Caco-2 (cell line): ENCODE measurements around the gene GLTP. TPM values are rescaled to one million over a fixed set of nuclear protein-coding genes. Genes with fewer than 3 reads are reported as not detected.

Experiments
- BruUV-seq: library from RNA; stranded (reverse); fragments of 400-500 nt; replicated peaks from 2 replicates; lab custom pipeline; 2021; lab: Mats Ljungman, UMichigan
- CTCF ChIA-PET: fragments of 300-600 bp; sonication (Branson Sonifier 250); formaldehyde crosslinking; loops from one replicate; lab custom pipeline; 2022; ENCODE audit warnings: antibody characterized with exemption; lab: Charles Lee
- POLR2A ChIA-PET: fragments of 300-600 bp; sonication (Branson Sonifier 250); formaldehyde crosslinking; loops from one replicate; lab custom pipeline; 2022; ENCODE audit warnings: antibody characterized with exemption; lab: Charles Lee
- DNase-seq, 2 experiments: peaks; one replicate each; pipeline versions ENCODE4 v3.0.0 to v3.0.0-alpha.2; 2020 to 2022
- H3K27me3 ChIP-seq: replicated peaks from 2 replicates; pipeline ENCODE4 v1.6.0; 2011; ENCODE audit warnings: low read length; ENCODE audit not compliant: control insufficient read depth, insufficient read depth
- H3K36me3 ChIP-seq: 2 replicates; pipeline ENCODE4 v1.5.1; 2011; ENCODE audit warnings: low read length; ENCODE audit not compliant: control insufficient read depth, insufficient read depth
- H3K4me1 ChIP-seq: fragments of 250-450 bp; sonication (Bioruptor Pico); 2 replicates; pipeline ENCODE4 v1.5.1; 2020; ENCODE audit warnings: mild to moderate bottlenecking
- H3K4me3 ChIP-seq: 2 replicates; pipeline ENCODE4 v1.5.1; 2011; ENCODE audit warnings: low read depth, mild to moderate bottlenecking, control low read depth, low read length
- H3K9me3 ChIP-seq: fragments of 250-450 bp; sonication (Bioruptor Pico); 2 replicates; pipeline ENCODE4 v1.5.1; 2020; ENCODE audit warnings: mild to moderate bottlenecking, moderate library complexity
- H3K27ac Mint-ChIP-seq: one replicate; pipeline ENCODE4 v1.8.0; 2022; ENCODE audit warnings: mixed read lengths; ENCODE audit not compliant: unreplicated experiment
- H3K27me3 Mint-ChIP-seq: one replicate; pipeline ENCODE4 v1.8.0; 2022; ENCODE audit warnings: mixed read lengths; ENCODE audit not compliant: insufficient read depth, unreplicated experiment
- H3K36me3 Mint-ChIP-seq: one replicate; pipeline ENCODE4 v1.8.0; 2022; ENCODE audit warnings: mild to moderate bottlenecking, mixed read lengths; ENCODE audit not compliant: insufficient read depth, unreplicated experiment
- H3K4me1 Mint-ChIP-seq: one replicate; pipeline ENCODE4 v1.8.0; 2022; ENCODE audit warnings: low read depth, mixed read lengths; ENCODE audit not compliant: unreplicated experiment
- H3K4me3 Mint-ChIP-seq: one replicate; pipeline ENCODE4 v1.8.0; 2022; ENCODE audit warnings: mild to moderate bottlenecking, moderate library complexity, mixed read lengths; ENCODE audit not compliant: unreplicated experiment
- H3K9me3 Mint-ChIP-seq: one replicate; pipeline ENCODE4 v1.8.0; 2022; ENCODE audit warnings: mixed read lengths; ENCODE audit not compliant: unreplicated experiment
- intact Hi-C: fragments of 100-400 bp; cut with micrococcal nuclease; formaldehyde crosslinking; loops from one replicate; pipeline ENCODE4 v1.10.0; 2022; ENCODE audit not compliant: unreplicated experiment
- total RNA-seq: library from RNA; stranded (reverse); gene quantifications from 2 replicates; pipeline ENCODE4 v1.2.3, GENCODE V29; 2022
- TF ChIP-seq, protein P1 (sequence below), 2 experiments: fragments of 200-600 bp in 1 of 2; IDR thresholded peaks; 1 replicate in 1 of 2; 2 replicates in 1 of 2; pipeline versions ENCODE4 v1.5.1 to v1.8.0; 2011 to 2022; ENCODE audit warnings: antibody characterized with exemption in 1 of 2, control low read depth in 1 of 2, inconsistent platforms in 1 of 2, low read depth in 1 of 2, low read length in 1 of 2, mild to moderate bottlenecking in 1 of 2, moderate library complexity in 1 of 2; ENCODE audit not compliant: insufficient read depth in 1 of 2, severe bottlenecking in 1 of 2, unreplicated experiment in 1 of 2

The GLTP gene
- total RNA-seq, 1 experiment from 2014 or later = 14.9 TPM

DNA sequence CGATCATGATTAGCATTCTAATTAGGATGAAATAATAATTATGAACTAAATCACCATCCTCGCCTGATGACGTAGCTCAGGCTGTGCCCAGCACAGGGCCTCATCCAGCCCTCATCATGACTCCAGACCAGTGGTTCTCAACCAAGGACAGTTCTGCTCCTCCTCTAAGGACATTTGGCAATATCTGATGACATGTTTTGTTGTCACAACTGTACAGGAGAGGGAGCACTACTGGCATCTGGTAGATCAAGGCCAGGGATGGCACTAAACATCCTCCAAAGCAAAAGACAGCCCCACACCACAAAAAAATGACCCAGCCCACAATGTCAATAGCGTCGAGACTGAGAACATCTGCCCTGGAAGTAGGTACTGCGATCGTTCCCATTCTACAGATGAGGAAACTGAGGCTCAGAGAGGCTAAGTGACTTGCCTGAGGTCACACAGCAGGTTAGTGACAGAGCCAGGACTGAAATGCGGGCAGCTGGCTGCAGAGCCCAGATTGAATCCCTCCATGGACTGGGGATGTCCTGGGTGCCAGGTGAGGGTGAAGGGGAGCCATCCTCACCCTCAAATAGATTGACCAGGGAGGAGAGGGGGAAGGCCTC is 62.6 kb downstream of the GLTP start:
- intact Hi-C loops = no loop called here
- Histone ChIP-seq H3K4me1 (peaks cover 14% of the 10 kb centered on the region), H3K4me3 (no peak overlapping the region), H3K36me3 (no peaks in the 10 kb centered on the region), H3K27me3 (no peaks in the 10 kb centered on the region), H3K9me3 (no peaks in the 10 kb centered on the region)
- POLR2A ChIA-PET = no interaction called here
- no peak overlapping the region for H3K4me3 Mint-ChIP-seq
- TF ChIP-seq, protein P1, sequence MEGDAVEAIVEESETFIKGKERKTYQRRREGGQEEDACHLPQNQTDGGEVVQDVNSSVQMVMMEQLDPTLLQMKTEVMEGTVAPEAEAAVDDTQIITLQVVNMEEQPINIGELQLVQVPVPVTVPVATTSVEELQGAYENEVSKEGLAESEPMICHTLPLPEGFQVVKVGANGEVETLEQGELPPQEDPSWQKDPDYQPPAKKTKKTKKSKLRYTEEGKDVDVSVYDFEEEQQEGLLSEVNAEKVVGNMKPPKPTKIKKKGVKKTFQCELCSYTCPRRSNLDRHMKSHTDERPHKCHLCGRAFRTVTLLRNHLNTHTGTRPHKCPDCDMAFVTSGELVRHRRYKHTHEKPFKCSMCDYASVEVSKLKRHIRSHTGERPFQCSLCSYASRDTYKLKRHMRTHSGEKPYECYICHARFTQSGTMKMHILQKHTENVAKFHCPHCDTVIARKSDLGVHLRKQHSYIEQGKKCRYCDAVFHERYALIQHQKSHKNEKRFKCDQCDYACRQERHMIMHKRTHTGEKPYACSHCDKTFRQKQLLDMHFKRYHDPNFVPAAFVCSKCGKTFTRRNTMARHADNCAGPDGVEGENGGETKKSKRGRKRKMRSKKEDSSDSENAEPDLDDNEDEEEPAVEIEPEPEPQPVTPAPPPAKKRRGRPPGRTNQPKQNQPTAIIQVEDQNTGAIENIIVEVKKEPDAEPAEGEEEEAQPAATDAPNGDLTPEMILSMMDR (IDR thresholded peaks at IDR 0.05; ENCODE audit: insufficient read depth in 1 of 2, low read depth in 1 of 2, low read length in 1 of 2, severe bottlenecking in 1 of 2, unreplicated experiment in 1 of 2) = no peak
- H3K27ac Mint-ChIP-seq = no peak overlapping the region
- no peak for DNase-seq
- H3K4me1 Mint-ChIP-seq = no peaks in the 10 kb centered on the region
- H3K9me3 Mint-ChIP-seq = no peaks in the 10 kb centered on the region
- CTCF ChIA-PET = no interaction called here
- no peaks in the 10 kb centered on the region for H3K36me3 Mint-ChIP-seq
- H3K27me3 Mint-ChIP-seq = no peaks in the 10 kb centered on the region
- BruUV-seq = no TSS peak

DNA sequence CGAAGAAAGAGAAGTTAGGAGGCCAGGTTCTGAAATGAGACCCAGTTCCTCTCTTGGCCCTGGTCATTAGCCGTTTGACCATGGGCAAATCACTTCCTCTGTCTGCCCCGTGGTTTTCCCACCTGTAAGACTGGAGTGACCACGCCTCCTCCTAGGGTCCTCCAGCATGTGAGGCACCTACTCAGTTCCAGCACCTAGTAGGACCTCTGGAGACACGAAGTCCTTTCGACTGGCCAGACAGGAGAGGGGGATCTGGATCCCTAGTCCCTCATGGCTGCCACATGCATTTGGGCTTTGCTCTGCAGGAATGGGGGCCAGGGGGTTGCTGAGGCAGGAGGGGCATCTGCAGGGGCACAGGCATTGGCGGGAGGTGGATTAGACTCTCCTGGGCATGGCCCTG is 63.5 kb downstream of the GLTP start:
- Mint-ChIP-seq H3K27ac (no peak overlapping the region), H3K36me3 (no peaks in the 10 kb centered on the region), H3K9me3 (no peaks in the 10 kb centered on the region), H3K4me1 (no peaks in the 10 kb centered on the region), H3K27me3 (no peaks in the 10 kb centered on the region), H3K4me3 (no peak overlapping the region)
- Histone ChIP-seq H3K9me3 (no peaks in the 10 kb centered on the region), H3K36me3 (no peaks in the 10 kb centered on the region), H3K4me3 (no peak overlapping the region), H3K4me1 (peaks cover 11% of the 10 kb centered on the region), H3K27me3 (no peaks in the 10 kb centered on the region)
- ChIA-PET CTCF (no interaction called here), POLR2A (no interaction called here)
- no TSS peak for BruUV-seq
- DNase-seq = no peak
- TF ChIP-seq, protein P1 (IDR thresholded peaks at IDR 0.05; ENCODE audit: insufficient read depth in 1 of 2, low read depth in 1 of 2, low read length in 1 of 2, severe bottlenecking in 1 of 2, unreplicated experiment in 1 of 2) = no peak
- intact Hi-C loops = no loop called here

DNA sequence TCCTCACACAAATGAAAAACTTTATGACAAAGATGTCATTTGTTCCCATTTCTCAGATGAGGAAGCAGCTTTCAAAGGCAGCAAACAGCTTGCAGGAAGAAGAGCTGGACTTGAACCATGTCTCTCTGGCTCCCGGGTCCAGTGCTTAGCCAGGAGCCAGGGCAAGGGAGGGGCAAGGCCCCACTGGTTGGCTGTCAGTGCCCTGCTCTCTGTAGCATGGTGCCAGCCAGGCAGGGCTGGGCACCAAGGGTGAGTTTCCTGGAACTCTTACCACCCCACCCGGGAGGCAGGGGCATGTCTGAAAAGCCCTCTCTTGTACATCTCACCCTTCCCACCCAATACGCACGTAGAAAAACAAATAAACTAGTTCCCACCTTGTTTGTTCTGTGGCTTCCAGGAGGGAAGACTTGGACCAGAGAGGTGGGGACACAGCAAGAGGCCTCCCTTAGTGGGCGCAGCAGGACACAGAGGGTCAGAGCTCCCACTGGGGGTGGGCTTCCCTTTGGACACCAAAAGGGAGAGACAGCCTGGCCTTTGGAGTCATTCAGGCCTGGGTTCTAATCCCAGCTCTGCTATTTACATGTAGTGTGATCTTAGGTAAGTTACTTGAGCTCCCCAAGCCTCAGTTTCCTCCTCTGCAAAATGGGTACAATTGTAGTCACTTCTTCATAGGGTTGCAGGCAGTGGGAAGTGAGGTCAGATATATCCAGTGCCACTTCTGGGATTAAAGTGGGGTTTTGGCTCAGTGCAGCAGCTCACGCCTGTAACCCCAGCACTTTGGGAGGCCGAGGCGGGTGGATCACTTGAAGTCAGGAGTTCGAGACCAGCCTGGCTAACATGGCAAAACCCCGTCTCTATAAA is 64.4 kb downstream of the GLTP start:
- no peak for DNase-seq
- Mint-ChIP-seq H3K27ac (no peak overlapping the region), H3K4me1 (no peaks in the 10 kb centered on the region), H3K36me3 (no peaks in the 10 kb centered on the region), H3K9me3 (no peaks in the 10 kb centered on the region), H3K27me3 (no peaks in the 10 kb centered on the region), H3K4me3 (no peak overlapping the region)
- TF ChIP-seq, protein P1 (IDR thresholded peaks at IDR 0.05; ENCODE audit: insufficient read depth in 1 of 2, low read depth in 1 of 2, low read length in 1 of 2, severe bottlenecking in 1 of 2, unreplicated experiment in 1 of 2) = no peak
- intact Hi-C loops = no loop called here
- Histone ChIP-seq H3K9me3 (no peaks in the 10 kb centered on the region), H3K4me3 (no peak overlapping the region), H3K4me1 (peaks cover 9% of the 10 kb centered on the region), H3K36me3 (no peaks in the 10 kb centered on the region), H3K27me3 (no peaks in the 10 kb centered on the region)
- ChIA-PET POLR2A (no interaction called here), CTCF (no interaction called here)
- BruUV-seq = no TSS peak
